Endothelial cell of umbilical vein (primary cell): ENCODE measurements around the gene C13orf46. TPM values are rescaled to one million over a fixed set of nuclear protein-coding genes. Genes with fewer than 3 reads are reported as not detected.

Source experiments
- BruUV-seq: library from RNA; stranded (reverse); fragments of 400-500 nt; replicated peaks from 2 replicates; lab custom pipeline; 2021; lab: Mats Ljungman, UMichigan
- CTCF ChIA-PET: fragments of 300-600, 350-600 bp; sonication (Branson Sonifier 250); formaldehyde crosslinking; loops from one replicate; lab custom pipeline; 2021; ENCODE audit warnings: antibody characterized with exemption, inconsistent platforms; lab: Charles Lee
- POLR2A ChIA-PET: fragments of 300-600, 350-600 bp; sonication (Branson Sonifier 250); formaldehyde crosslinking; loops from one replicate; lab custom pipeline; 2021; ENCODE audit warnings: antibody characterized with exemption, inconsistent platforms; lab: Charles Lee
- DNase-seq: peaks from one replicate; pipeline ENCODE4 v3.0.0-alpha.2; 2011; ENCODE audit warnings: low read depth, low spot score
- FAIRE-seq: peaks from 2 replicates; lab custom pipeline; 2011; peaks lifted over from hg19 to GRCh38; lab: Jason Lieb, UNC
- H2AFZ ChIP-seq: 2 replicates; pipeline ENCODE4 v1.6.0; 2012; ENCODE audit warnings: low read depth, low read length, control low read depth, inconsistent platforms
- H3K27ac ChIP-seq: 2 replicates; pipeline ENCODE4 v1.5.1; 2011; ENCODE audit warnings: low read depth, mild to moderate bottlenecking, control low read depth, low read length, moderate library complexity; ENCODE audit not compliant: insufficient read depth
- H3K27me3 ChIP-seq, 2 experiments: 2 replicates each; pipeline versions ENCODE4 v1.6.0 to v1.6.1; 2011; ENCODE audit warnings: low read length in 2 of 2, mixed read lengths in 1 of 2; ENCODE audit not compliant: control insufficient read depth in 2 of 2, insufficient read depth in 2 of 2
- H3K36me3 ChIP-seq, 2 experiments: 2 replicates in 1 of 2; 3 replicates in 1 of 2; pipeline ENCODE4 v1.5.1; 2011; ENCODE audit warnings: low read length in 2 of 2, mild to moderate bottlenecking in 1 of 2, moderate library complexity in 1 of 2; ENCODE audit not compliant: control insufficient read depth in 2 of 2, insufficient read depth in 2 of 2; ENCODE audit errors: extremely low read depth in 1 of 2
- H3K4me1 ChIP-seq: 3 replicates; pipeline ENCODE4 v1.5.1; 2011; ENCODE audit warnings: mild to moderate bottlenecking, low read length; ENCODE audit not compliant: control insufficient read depth, insufficient read depth; ENCODE audit errors: extremely low read depth
- H3K4me2 ChIP-seq: 2 replicates; pipeline ENCODE4 v1.6.1; 2011; ENCODE audit warnings: low read length, control low read depth, mixed read lengths; ENCODE audit not compliant: insufficient read depth
- H3K4me3 ChIP-seq, 3 experiments: fragments of 200-600 bp in 1 of 3; sonication (generic), shearing (Covaris generic) in 1 of 3; replicated peaks in 1 of 3; 2 replicates each; pipeline ENCODE4 v1.5.1; 2011 to 2016; ENCODE audit warnings: control low read depth in 3 of 3, low read length in 3 of 3, mild to moderate bottlenecking in 2 of 3, inconsistent platforms in 1 of 3, low read depth in 1 of 3, moderate library complexity in 1 of 3; ENCODE audit not compliant: insufficient read depth in 1 of 3
- H3K79me2 ChIP-seq: 2 replicates; pipeline ENCODE4 v1.6.0; 2012; ENCODE audit warnings: low read length, inconsistent platforms; ENCODE audit not compliant: control insufficient read depth, insufficient read depth
- H3K9ac ChIP-seq: replicated peaks from 2 replicates; pipeline ENCODE3; 2011; ENCODE audit warnings: low read length, control low read depth; ENCODE audit not compliant: insufficient read depth; ENCODE audit errors: extremely low read depth
- H3K9me1 ChIP-seq: replicated peaks from 3 replicates; pipeline ENCODE4 v1.6.0; 2011; ENCODE audit warnings: mild to moderate bottlenecking, low read length; ENCODE audit not compliant: control insufficient read depth, insufficient read depth; ENCODE audit errors: extremely low read depth
- H3K9me3 ChIP-seq: replicated peaks from 2 replicates; pipeline ENCODE4 v1.5.1; 2012; ENCODE audit warnings: low read length, inconsistent platforms; ENCODE audit not compliant: control insufficient read depth, insufficient read depth
- H4K20me1 ChIP-seq: replicated peaks from 2 replicates; pipeline ENCODE3; 2011; ENCODE audit warnings: mild to moderate bottlenecking, low read length; ENCODE audit not compliant: control insufficient read depth, insufficient read depth; ENCODE audit errors: extremely low read depth
- EZH2 ChIP-seq: IDR thresholded peaks from 2 replicates; pipeline ENCODE4 v1.6.1; 2012; ENCODE audit warnings: borderline replicate concordance, low read depth, mild to moderate bottlenecking, moderate library complexity, low read length, inconsistent platforms; ENCODE audit not compliant: severe bottlenecking
- FOS ChIP-seq: IDR thresholded peaks from 2 replicates; pipeline ENCODE4 v1.6.1; 2011; ENCODE audit warnings: mild to moderate bottlenecking, low read length, moderate library complexity, borderline replicate concordance; ENCODE audit not compliant: insufficient read depth
- GATA2 ChIP-seq: IDR thresholded peaks from 2 replicates; pipeline ENCODE4 v1.7.0; 2011; ENCODE audit warnings: low read depth, mild to moderate bottlenecking, moderate library complexity, mixed read lengths, low read length; ENCODE audit not compliant: insufficient read length, insufficient read depth
- JUN ChIP-seq: IDR thresholded peaks from 2 replicates; pipeline ENCODE4 v1.6.1; 2011; ENCODE audit warnings: borderline replicate concordance, low read depth; ENCODE audit not compliant: insufficient read length, insufficient read depth
- MAX ChIP-seq: IDR thresholded peaks from 2 replicates; pipeline ENCODE4 v1.6.1; 2011; ENCODE audit not compliant: insufficient read depth, insufficient read length
- MYC ChIP-seq: IDR thresholded peaks from one replicate; pipeline ENCODE4 v1.6.1; 2011; ENCODE audit warnings: mild to moderate bottlenecking, low read depth, low read length
- POLR2A ChIP-seq: IDR thresholded peaks from 2 replicates; pipeline ENCODE4 v1.6.1; 2012; ENCODE audit warnings: low read depth, mild to moderate bottlenecking, control low read depth, low read length
- POLR2AphosphoS5 ChIP-seq: IDR thresholded peaks from 2 replicates; pipeline ENCODE4 v1.6.1; 2012; ENCODE audit warnings: low read depth, mild to moderate bottlenecking, control low read depth, low read length, moderate library complexity; ENCODE audit not compliant: insufficient read depth
- dilution Hi-C: fragments of 300-500 bp; cut with MboI; formaldehyde crosslinking; loops from one replicate; pipeline ENCODE4 v1.15.0; 2019; ENCODE audit warnings: low sequenced_read_pairs; ENCODE audit not compliant: extremely low pct_ligation_motif_present
- intact Hi-C: fragments of 100-400 bp; cut with micrococcal nuclease; formaldehyde crosslinking; loops from one replicate; pipeline ENCODE4 v1.10.0; 2022
- polyA plus RNA-seq, 4 experiments: library from polyadenylated mRNA; depleted of rRNA in 3 of 4; stranded (reverse) in 3 of 4; unstranded in 1 of 4; fragments of >200 nt; gene quantifications; 2 replicates each; pipeline versions ENCODE4 v1.2.1 to v1.2.3, GENCODE V29; 2011 to 2012; ENCODE audit warnings: missing spikeins in 1 of 4
- total RNA-seq: library from RNA; stranded (reverse); gene quantifications from 2 replicates; pipeline ENCODE4 v1.2.3, GENCODE V29; 2021
- TF ChIP-seq, protein P1 (sequence below), 2 donors: IDR thresholded peaks; 1 replicate in 1 of 2; 2 replicates in 1 of 2; pipeline ENCODE4 v1.5.1; 2011; ENCODE audit warnings: low read length in 2 of 2, mild to moderate bottlenecking in 2 of 2, moderate library complexity in 2 of 2, control low read depth in 1 of 2, inconsistent platforms in 1 of 2, low read depth in 1 of 2; ENCODE audit not compliant: insufficient read depth in 1 of 2; ENCODE audit errors: extremely low read depth in 1 of 2

Gene C13orf46
- total and polyA plus RNA-seq, 2 donors (not counting 3 experiments of a cell fraction or from before 2014, with no cell fraction given) = 1.3 to 1.7 TPM

DNA sequence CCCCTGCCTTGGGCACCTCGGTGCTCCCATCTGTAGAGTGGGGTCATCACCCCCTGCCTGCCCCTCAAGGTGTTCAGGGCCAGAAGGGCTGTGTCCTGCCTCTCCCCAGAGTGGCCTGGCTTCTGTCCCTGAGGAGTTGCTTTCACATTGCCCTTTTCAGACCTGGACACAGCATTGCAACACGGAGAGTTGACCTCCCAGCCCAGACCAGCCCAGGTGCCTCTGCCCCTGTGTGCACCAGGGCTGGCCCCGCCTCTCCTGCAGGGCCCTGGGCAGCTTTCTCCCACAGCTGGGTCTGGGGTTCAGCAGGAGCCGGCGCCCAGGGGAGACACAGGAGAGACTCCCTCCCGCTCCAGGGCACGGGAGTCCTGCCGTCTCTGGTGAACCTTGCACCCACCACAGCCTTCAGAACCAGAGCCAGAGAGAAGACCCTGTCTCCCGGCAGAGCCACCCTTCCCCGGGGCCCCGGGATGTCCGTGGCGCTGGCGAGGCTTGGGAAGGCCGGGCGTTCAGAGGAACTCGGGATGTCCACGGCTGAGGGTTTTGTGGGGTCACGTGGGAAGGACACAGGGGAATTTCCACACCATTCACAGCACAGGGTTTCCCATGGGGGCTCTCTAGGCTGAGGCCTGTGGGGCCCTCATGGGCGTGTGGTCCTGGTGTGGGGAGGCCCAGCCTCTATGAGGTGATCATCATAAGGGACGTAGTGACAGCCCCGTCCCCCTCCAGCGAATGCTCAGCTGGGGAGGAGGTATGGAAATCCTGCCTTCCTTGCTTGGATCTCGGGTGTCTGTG, 23.2 kb downstream of the C13orf46 start:
- Histone ChIP-seq H3K36me3 (no peaks in the 10 kb centered on the region), H3K4me1 (no peaks in the 10 kb centered on the region), H3K9me1 (no peaks in the 10 kb centered on the region), H4K20me1 (no peaks in the 10 kb centered on the region), H2AFZ (no peak overlapping the region), H3K9ac (no peak overlapping the region), H3K4me2 (no peak overlapping the region), H3K79me2 (no peaks in the 10 kb centered on the region), H3K4me3 (no peak overlapping the region), H3K9me3 (no peaks in the 10 kb centered on the region), H3K27ac (no peak overlapping the region), H3K27me3 (no peaks in the 10 kb centered on the region)
- intact Hi-C loops = loop anchor here (1.0 to 2.0 kb wide), 4 partner anchors 160 to 284 kb away; partner anchors contain the start of gene CDC16
- POLR2A ChIA-PET = no interaction called here
- CTCF ChIA-PET = interaction anchor here (0.7 kb wide), 1 partner anchor 272 kb away, joined by 3 read pairs; no protein-coding TSS in a partner anchor
- FAIRE-seq (no peak), DNase-seq (no peak)
- TF ChIP-seq GATA2 = no peak
- no peak for TF ChIP-seq POLR2A
- TF ChIP-seq FOS = no peak
- BruUV-seq = no TSS peak
- dilution Hi-C loops = no loop called here

DNA sequence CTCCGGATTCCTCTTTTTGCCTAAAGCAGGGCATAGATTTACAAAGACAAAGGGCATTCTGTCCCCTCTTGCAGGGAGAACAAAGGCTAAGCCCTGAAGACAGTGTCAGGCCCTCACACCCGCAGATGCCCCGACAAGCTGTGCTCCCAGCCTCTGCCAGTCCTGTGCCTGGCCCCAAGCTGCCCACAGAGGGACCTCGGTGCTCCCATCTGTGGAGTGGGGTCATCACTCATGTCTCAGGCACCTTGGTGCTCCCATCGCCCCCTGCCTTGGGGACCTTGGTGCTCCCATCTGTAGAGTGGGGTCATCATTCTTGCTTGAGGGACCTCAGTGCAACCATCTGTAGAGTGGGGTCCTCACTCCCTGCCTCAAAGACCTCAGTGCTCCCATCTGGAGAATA, 24.3 kb downstream of the C13orf46 start:
- DNase-seq (no peak), FAIRE-seq (no peak)
- H3K79me2 ChIP-seq = no peaks in the 10 kb centered on the region
- CTCF ChIA-PET = no interaction called here
- H3K4me1 ChIP-seq = no peaks in the 10 kb centered on the region
- no peak overlapping the region for H2AFZ ChIP-seq
- intact Hi-C loops (no loop called here), dilution Hi-C loops (no loop called here)
- no peak overlapping the region for H3K27ac ChIP-seq
- H3K27me3 ChIP-seq = no peaks in the 10 kb centered on the region
- H3K9me3 ChIP-seq = no peaks in the 10 kb centered on the region
- no peak for TF ChIP-seq GATA2
- no peak for TF ChIP-seq FOS
- TF ChIP-seq, protein P1, sequence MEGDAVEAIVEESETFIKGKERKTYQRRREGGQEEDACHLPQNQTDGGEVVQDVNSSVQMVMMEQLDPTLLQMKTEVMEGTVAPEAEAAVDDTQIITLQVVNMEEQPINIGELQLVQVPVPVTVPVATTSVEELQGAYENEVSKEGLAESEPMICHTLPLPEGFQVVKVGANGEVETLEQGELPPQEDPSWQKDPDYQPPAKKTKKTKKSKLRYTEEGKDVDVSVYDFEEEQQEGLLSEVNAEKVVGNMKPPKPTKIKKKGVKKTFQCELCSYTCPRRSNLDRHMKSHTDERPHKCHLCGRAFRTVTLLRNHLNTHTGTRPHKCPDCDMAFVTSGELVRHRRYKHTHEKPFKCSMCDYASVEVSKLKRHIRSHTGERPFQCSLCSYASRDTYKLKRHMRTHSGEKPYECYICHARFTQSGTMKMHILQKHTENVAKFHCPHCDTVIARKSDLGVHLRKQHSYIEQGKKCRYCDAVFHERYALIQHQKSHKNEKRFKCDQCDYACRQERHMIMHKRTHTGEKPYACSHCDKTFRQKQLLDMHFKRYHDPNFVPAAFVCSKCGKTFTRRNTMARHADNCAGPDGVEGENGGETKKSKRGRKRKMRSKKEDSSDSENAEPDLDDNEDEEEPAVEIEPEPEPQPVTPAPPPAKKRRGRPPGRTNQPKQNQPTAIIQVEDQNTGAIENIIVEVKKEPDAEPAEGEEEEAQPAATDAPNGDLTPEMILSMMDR (IDR thresholded peaks at IDR 0.05; ENCODE audit: extremely low read depth in 1 of 2, insufficient read depth in 1 of 2, low read depth in 1 of 2, low read length in 2 of 2) = no peak
- no peak for TF ChIP-seq EZH2
- TF ChIP-seq MYC = no peak
- no peak for TF ChIP-seq POLR2AphosphoS5
- TF ChIP-seq JUN = no peak
- TF ChIP-seq POLR2A = no peak
- no peak for TF ChIP-seq MAX
- no peak overlapping the region for H3K4me2 ChIP-seq
- no peak overlapping the region for H3K4me3 ChIP-seq
- POLR2A ChIA-PET = no interaction called here
- H3K9ac ChIP-seq = no peak overlapping the region
- no peaks in the 10 kb centered on the region for H3K36me3 ChIP-seq
- no peaks in the 10 kb centered on the region for H4K20me1 ChIP-seq
- BruUV-seq = no TSS peak
- H3K9me1 ChIP-seq = no peaks in the 10 kb centered on the region
